Neuronal stem cell (in vitro differentiated cells): Measurements from ENCODE around the gene ARHGEF16.
A peak's percentile ranks its signal among the peaks of the same experiment; 100 is the strongest.

Source experiments
- DNase-seq: peaks from one replicate; pipeline ENCODE4 v3.0.0-alpha.2; 2013; ENCODE audit warnings: low spot score
- H2AFZ ChIP-seq: one replicate; pipeline ENCODE4 v1.6.1; 2013; ENCODE audit warnings: mild to moderate bottlenecking, low read length, inconsistent platforms
- H2AK5ac ChIP-seq: 2 replicates; pipeline ENCODE4 v1.6.1; 2013; ENCODE audit warnings: low read depth, mild to moderate bottlenecking, inconsistent platforms, low read length, moderate library complexity, mixed read lengths
- H2BK120ac ChIP-seq: 2 replicates; pipeline ENCODE4 v1.6.1; 2013; ENCODE audit warnings: low read depth, mild to moderate bottlenecking, inconsistent platforms, low read length, moderate library complexity, mixed read lengths
- H2BK12ac ChIP-seq: one replicate; pipeline ENCODE4 v1.6.1; 2013; ENCODE audit warnings: low read length, inconsistent platforms
- H2BK15ac ChIP-seq: 2 replicates; pipeline ENCODE4 v1.6.1; 2013; ENCODE audit warnings: mild to moderate bottlenecking, low read length, inconsistent platforms, mixed read lengths
- H2BK5ac ChIP-seq: one replicate; pipeline ENCODE4 v1.6.1; 2013; ENCODE audit warnings: inconsistent platforms, mild to moderate bottlenecking, low read length, moderate library complexity
- H3K14ac ChIP-seq: one replicate; pipeline ENCODE4 v1.6.1; 2013; ENCODE audit warnings: low read length, inconsistent platforms
- H3K18ac ChIP-seq: 2 replicates; pipeline ENCODE4 v1.6.1; 2013; ENCODE audit warnings: low read length, inconsistent platforms
- H3K23ac ChIP-seq: 2 replicates; pipeline ENCODE4 v1.6.1; 2013; ENCODE audit warnings: low read depth, mild to moderate bottlenecking, mixed read lengths, low read length, inconsistent platforms; ENCODE audit not compliant: poor library complexity
- H3K27ac ChIP-seq: replicated peaks from 3 replicates; pipeline ENCODE4 v1.5.1; 2013; ENCODE audit warnings: low read length, inconsistent platforms
- H3K27me3 ChIP-seq, 3 experiments: 2 replicates each; pipeline ENCODE4 v1.6.1; 2013; ENCODE audit warnings: low read length in 3 of 3, mild to moderate bottlenecking in 2 of 3, inconsistent platforms in 1 of 3, low read depth in 1 of 3, mixed read lengths in 1 of 3, moderate library complexity in 1 of 3; ENCODE audit not compliant: control insufficient read depth in 3 of 3, insufficient read depth in 3 of 3
- H3K36me3 ChIP-seq, 2 donors: replicated peaks in 1 of 2; 2 replicates each; pipeline ENCODE4 v1.6.1; 2013; ENCODE audit warnings: low read length in 2 of 2; ENCODE audit not compliant: control insufficient read depth in 2 of 2, insufficient read depth in 2 of 2
- H3K4ac ChIP-seq: 2 replicates; pipeline ENCODE4 v1.6.1; 2013; ENCODE audit warnings: inconsistent platforms, mild to moderate bottlenecking, low read length, moderate library complexity
- H3K4me1 ChIP-seq, 2 donors: 1 replicate in 1 of 2; 2 replicates in 1 of 2; pipeline ENCODE4 v1.6.1; 2013; ENCODE audit warnings: low read length in 2 of 2, low read depth in 1 of 2; ENCODE audit not compliant: control insufficient read depth in 2 of 2, insufficient read depth in 1 of 2
- H3K4me2 ChIP-seq: one replicate; pipeline ENCODE4 v1.6.1; 2013; ENCODE audit warnings: mild to moderate bottlenecking, low read length, inconsistent platforms; ENCODE audit not compliant: insufficient read depth, poor library complexity, severe bottlenecking
- H3K4me3 ChIP-seq, 2 donors: 2 replicates each; pipeline ENCODE4 v1.5.1; 2013; ENCODE audit warnings: low read length in 2 of 2, mild to moderate bottlenecking in 2 of 2, inconsistent platforms in 1 of 2, moderate library complexity in 1 of 2
- H3K79me1 ChIP-seq: one replicate; pipeline ENCODE4 v1.6.1; 2013; ENCODE audit warnings: low read depth, mild to moderate bottlenecking, inconsistent platforms, low read length, moderate library complexity
- H3K9ac ChIP-seq: one replicate; pipeline ENCODE4 v1.6.1; 2013; ENCODE audit warnings: mild to moderate bottlenecking, low read depth, low read length, inconsistent platforms; ENCODE audit not compliant: poor library complexity
- H3K9me3 ChIP-seq, 2 donors: replicated peaks in 1 of 2; 2 replicates each; pipeline versions ENCODE3 to v1.6.1; 2013; ENCODE audit warnings: low read length in 2 of 2, mild to moderate bottlenecking in 2 of 2, inconsistent platforms in 1 of 2, low read depth in 1 of 2, mixed read lengths in 1 of 2, moderate library complexity in 1 of 2; ENCODE audit not compliant: control insufficient read depth in 2 of 2, insufficient read depth in 1 of 2
- H4K8ac ChIP-seq: one replicate; pipeline ENCODE4 v1.6.1; 2013; ENCODE audit warnings: low read depth, mild to moderate bottlenecking, inconsistent platforms, low read length, moderate library complexity
- H4K91ac ChIP-seq: one replicate; pipeline ENCODE4 v1.6.1; 2013; ENCODE audit warnings: low read length, low read depth, mild to moderate bottlenecking, inconsistent platforms; ENCODE audit not compliant: poor library complexity
- WGBS, 2 donors: extraction: QIAGEN DNeasy Blood & Tissue Kit; methylation state at CpG; one replicate each; pipeline ENCODE4 v1.1.7; 2013; ENCODE audit warnings: missing lambda C conversion rate in 2 of 2, mixed read lengths in 1 of 2; ENCODE audit not compliant: insufficient read length in 2 of 2, insufficient replicate concordance in 1 of 2; ENCODE audit errors: extremely low coverage in 2 of 2; 5-methylcytosine and 5-hydroxymethylcytosine counted together

ARHGEF16 gene

DNA sequence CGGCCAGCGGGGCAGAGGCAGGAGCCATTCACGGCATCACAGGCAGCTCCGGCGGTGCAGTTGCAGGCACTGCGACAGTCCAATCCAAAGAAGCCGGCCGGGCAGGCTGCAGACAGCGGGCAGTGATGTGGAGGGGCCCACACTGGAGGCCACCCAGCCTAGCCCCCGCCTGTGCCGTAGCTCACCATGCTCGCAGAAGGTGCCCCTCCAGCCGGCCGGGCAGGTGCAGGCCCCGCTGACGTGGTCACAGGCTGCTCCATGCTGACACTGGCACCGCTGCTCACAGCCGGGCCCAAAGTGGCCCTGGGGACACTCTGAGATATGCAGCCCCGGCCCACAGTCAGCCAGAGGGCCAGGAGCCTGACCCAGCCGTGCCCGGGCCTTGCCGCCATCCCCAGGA is 45.1 kb downstream of the ARHGEF16 start:
- H3K9ac ChIP-seq, result peak overlapping the region; percentile 37
- no peak overlapping the region for H4K8ac ChIP-seq
- H3K27me3 ChIP-seq, result no peaks in the 10 kb centered on the region
- H3K4ac ChIP-seq, result no peak overlapping the region
- H3K4me1 ChIP-seq, result peaks cover 0 to 3% of the 10 kb centered on the region in 2 donors
- no peak for DNase-seq
- H3K79me1 ChIP-seq, result peaks cover 7% of the 10 kb centered on the region
- H3K18ac ChIP-seq, result no peak overlapping the region
- no peak overlapping the region for H2BK5ac ChIP-seq
- no peak overlapping the region for H2BK12ac ChIP-seq
- no peaks in the 10 kb centered on the region for H3K36me3 ChIP-seq
- H3K4me2 ChIP-seq, result no peak overlapping the region
- no peak overlapping the region for H3K27ac ChIP-seq
- no peak overlapping the region for H3K23ac ChIP-seq
- H4K91ac ChIP-seq, result no peak overlapping the region
- H2AFZ ChIP-seq, result no peak overlapping the region
- no CpG with 5 or more reads among the region's 22 CpGs for WGBS, 2 donors
- H2AK5ac ChIP-seq, result no peak overlapping the region
- H2BK15ac ChIP-seq, result no peak overlapping the region
- no peak overlapping the region for H3K14ac ChIP-seq
- H3K9me3 ChIP-seq, result no peaks in the 10 kb centered on the region
- no peak overlapping the region for H2BK120ac ChIP-seq
- no peak overlapping the region for H3K4me3 ChIP-seq

GRCh38 chr1:3500265-3500835 is 45.9 kb downstream of the ARHGEF16 start:
- Histone ChIP-seq H3K36me3 (no peaks in the 10 kb centered on the region), H2BK12ac (no peak overlapping the region), H2AK5ac (no peak overlapping the region), H3K4me3 (no peak overlapping the region), H3K79me1 (peaks cover 6% of the 10 kb centered on the region), H3K4ac (no peak overlapping the region), H3K27ac (no peak overlapping the region), H3K4me1 (peaks cover 0 to 3% of the 10 kb centered on the region in 2 donors), H3K18ac (peak overlapping the region; percentile 28), H2AFZ (no peak overlapping the region), H4K8ac (no peak overlapping the region), H3K9me3 (no peaks in the 10 kb centered on the region), H3K27me3 (no peaks in the 10 kb centered on the region), H3K23ac (peak overlapping the region; percentile 89), H3K4me2 (no peak overlapping the region), H2BK5ac (no peak overlapping the region), H4K91ac (no peak overlapping the region), H3K14ac (no peak overlapping the region), H3K9ac (no peak overlapping the region), H2BK120ac (no peak overlapping the region), H2BK15ac (no peak overlapping the region)
- no peak for DNase-seq
- WGBS, 2 donors, result no CpG with 5 or more reads among the region's 32 CpGs

- Histone ChIP-seq H3K4ac (no peak overlapping the region), H2BK12ac (no peak overlapping the region), H3K4me1 (peaks cover 0 to 3% of the 10 kb centered on the region in 2 donors), H3K9ac (no peak overlapping the region), H3K4me2 (no peak overlapping the region), H3K9me3 (no peaks in the 10 kb centered on the region), H4K91ac (no peak overlapping the region), H2BK120ac (peak overlapping the region; percentile 96), H3K4me3 (no peak overlapping the region), H2AFZ (no peak overlapping the region), H3K36me3 (no peaks in the 10 kb centered on the region), H2BK5ac (peak overlapping the region; percentile 53), H3K27ac (no peak overlapping the region), H3K14ac (peak overlapping the region; percentile 8), H3K79me1 (peaks cover 9% of the 10 kb centered on the region), H4K8ac (no peak overlapping the region), H3K27me3 (no peaks in the 10 kb centered on the region), H2AK5ac (no peak overlapping the region), H3K18ac (no peak overlapping the region), H2BK15ac (no peak overlapping the region), H3K23ac (peak overlapping the region; percentile 89)
- no CpG with 5 or more reads among the region's 17 CpGs for WGBS, 2 donors
- no peak for DNase-seq
Measured at GRCh38 chr1:3501437-3501836, 47.0 kb downstream of the ARHGEF16 start.

DNA sequence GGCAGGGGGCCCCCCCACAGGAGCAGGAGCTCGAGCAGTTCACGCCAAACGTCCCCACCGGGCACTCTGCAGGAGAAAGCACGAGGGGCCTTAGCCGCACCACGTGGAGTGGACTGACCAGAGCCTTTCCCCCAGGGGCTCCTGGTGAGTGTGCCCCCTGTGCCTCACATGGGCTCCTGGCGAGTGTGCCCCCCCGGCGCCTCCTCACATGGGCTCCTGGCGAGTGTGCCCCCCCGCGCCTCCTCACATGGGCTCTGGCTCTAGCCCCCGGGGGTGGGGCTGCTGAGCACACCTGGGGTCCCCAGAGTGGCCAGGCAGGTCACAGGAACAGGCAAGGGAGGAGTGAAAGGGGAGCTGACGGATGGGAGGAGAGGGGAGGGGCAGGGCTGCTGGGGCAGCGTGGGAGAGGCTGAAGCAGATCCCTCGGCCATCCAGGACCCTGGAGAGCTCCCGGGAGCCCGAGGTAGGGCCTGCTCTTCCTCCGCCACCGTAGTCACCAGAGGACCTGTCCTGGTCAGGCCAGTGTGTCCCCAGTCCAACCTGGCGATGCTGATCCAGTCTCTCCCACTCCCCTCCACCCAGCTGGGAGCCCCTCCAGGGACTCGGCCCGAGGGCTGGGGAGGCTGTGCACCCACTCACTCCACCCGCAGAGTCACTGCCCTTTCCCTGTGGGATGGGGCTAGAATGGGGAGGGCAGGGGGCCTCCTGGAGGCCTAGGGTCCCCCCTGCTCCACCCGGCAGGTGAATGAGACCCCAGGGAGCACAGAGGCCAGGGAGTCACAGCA is 47.6 kb downstream of the ARHGEF16 start:
- Histone ChIP-seq H2BK12ac (peak overlapping the region; percentile 73), H3K4me3 (no peak overlapping the region), H4K8ac (peak overlapping the region; percentile 65), H2AFZ (no peak overlapping the region), H3K4ac (no peak overlapping the region), H3K4me2 (no peak overlapping the region), H3K14ac (no peak overlapping the region), H3K9ac (no peak overlapping the region), H2BK15ac (no peak overlapping the region), H3K36me3 (no peaks in the 10 kb centered on the region), H4K91ac (no peak overlapping the region), H2BK120ac (peak overlapping the region; percentile 96), H3K79me1 (peaks cover 9% of the 10 kb centered on the region), H2BK5ac (peak overlapping the region; percentile 53), H3K27ac (no peak overlapping the region), H3K9me3 (no peaks in the 10 kb centered on the region), H3K18ac (peak overlapping the region; percentile 90), H3K4me1 (peaks cover 0 to 3% of the 10 kb centered on the region in 2 donors), H3K23ac (peak overlapping the region; percentile 89), H3K27me3 (no peaks in the 10 kb centered on the region), H2AK5ac (no peak overlapping the region)
- peak; percentile 79 for DNase-seq
- WGBS, 2 donors, result no CpG with 5 or more reads among the region's 26 CpGs
